Loucy (cell line): ENCODE measurements around the gene NAB2.

Experiments
- H2AFZ ChIP-seq: fragments of 200-600 bp; sonication (generic); 2 replicates; pipeline ENCODE4 v1.6.0; 2016; ENCODE audit warnings: antibody characterized with exemption, mild to moderate bottlenecking, low read length, moderate library complexity
- H3F3A ChIP-seq: fragments of 200-600 bp; 2 replicates; pipeline ENCODE4 v1.6.0; 2016; ENCODE audit warnings: antibody characterized with exemption, low read depth, mild to moderate bottlenecking
- H3K27me3 ChIP-seq: fragments of 200-600 bp; sonication (generic); 2 replicates; pipeline ENCODE4 v1.6.1; 2014; ENCODE audit warnings: low read length, mild to moderate bottlenecking; ENCODE audit not compliant: insufficient read depth, poor library complexity, severe bottlenecking
- H3K36me3 ChIP-seq: fragments of 200-600 bp; sonication (generic); 2 replicates; pipeline ENCODE4 v1.6.1; 2016; ENCODE audit warnings: low read length; ENCODE audit not compliant: insufficient read depth
- H3K4me1 ChIP-seq: fragments of 200-600 bp; sonication (generic); 2 replicates; pipeline ENCODE4 v1.5.1; 2014; ENCODE audit warnings: low read length, mild to moderate bottlenecking; ENCODE audit not compliant: insufficient read depth, poor library complexity, severe bottlenecking
- H3K4me2 ChIP-seq: fragments of 200-600 bp; sonication (generic); 2 replicates; pipeline ENCODE4 v1.6.0; 2014; ENCODE audit warnings: antibody characterized with exemption, low read length, low read depth, mild to moderate bottlenecking; ENCODE audit not compliant: poor library complexity, severe bottlenecking
- H3K4me3 ChIP-seq: fragments of 200-600 bp; sonication (generic); 2 replicates; pipeline ENCODE4 v1.5.1; 2014; ENCODE audit warnings: low read length, mild to moderate bottlenecking, mixed read lengths; ENCODE audit not compliant: poor library complexity, severe bottlenecking
- H3K79me2 ChIP-seq: fragments of 200-600 bp; sonication (generic); 2 replicates; pipeline ENCODE4 v1.6.1; 2014; ENCODE audit warnings: low read length; ENCODE audit not compliant: insufficient read depth
- H3K9ac ChIP-seq: fragments of 200-600 bp; sonication (generic); 2 replicates; pipeline ENCODE4 v1.6.0; 2014; ENCODE audit warnings: mild to moderate bottlenecking, low read depth, low read length, moderate library complexity; ENCODE audit not compliant: poor library complexity, severe bottlenecking
- H3K9me2 ChIP-seq: fragments of 200-600 bp; sonication (generic); replicated peaks from 2 replicates; pipeline ENCODE4 v1.6.1; 2016; ENCODE audit warnings: low read depth, low read length, mixed read lengths
- H3K9me3 ChIP-seq: fragments of 200-600 bp; sonication (generic); 2 replicates; pipeline ENCODE4 v1.6.1; 2014; ENCODE audit warnings: mild to moderate bottlenecking, antibody characterized with exemption, low read length, low read depth; ENCODE audit not compliant: insufficient read depth
- H4K20me1 ChIP-seq: fragments of 200-600 bp; sonication (generic); 2 replicates; pipeline ENCODE4 v1.6.0; 2014; ENCODE audit warnings: antibody characterized with exemption, low read length, mild to moderate bottlenecking; ENCODE audit not compliant: insufficient read depth, poor library complexity, severe bottlenecking
- EZH2phosphoT487 ChIP-seq: fragments of 200-600 bp; IDR thresholded peaks from 2 replicates; pipeline ENCODE4 v1.6.1; 2018; ENCODE audit warnings: antibody characterized with exemption, mild to moderate bottlenecking, moderate library complexity, borderline replicate concordance
- TF ChIP-seq, protein P1 (sequence below): fragments of 200-600 bp; sonication (generic); conservative IDR thresholded peaks from 2 replicates; pipeline ENCODE4 v1.5.1; 2014; ENCODE audit warnings: mild to moderate bottlenecking, antibody characterized with exemption, low read length

The NAB2 gene

DNA sequence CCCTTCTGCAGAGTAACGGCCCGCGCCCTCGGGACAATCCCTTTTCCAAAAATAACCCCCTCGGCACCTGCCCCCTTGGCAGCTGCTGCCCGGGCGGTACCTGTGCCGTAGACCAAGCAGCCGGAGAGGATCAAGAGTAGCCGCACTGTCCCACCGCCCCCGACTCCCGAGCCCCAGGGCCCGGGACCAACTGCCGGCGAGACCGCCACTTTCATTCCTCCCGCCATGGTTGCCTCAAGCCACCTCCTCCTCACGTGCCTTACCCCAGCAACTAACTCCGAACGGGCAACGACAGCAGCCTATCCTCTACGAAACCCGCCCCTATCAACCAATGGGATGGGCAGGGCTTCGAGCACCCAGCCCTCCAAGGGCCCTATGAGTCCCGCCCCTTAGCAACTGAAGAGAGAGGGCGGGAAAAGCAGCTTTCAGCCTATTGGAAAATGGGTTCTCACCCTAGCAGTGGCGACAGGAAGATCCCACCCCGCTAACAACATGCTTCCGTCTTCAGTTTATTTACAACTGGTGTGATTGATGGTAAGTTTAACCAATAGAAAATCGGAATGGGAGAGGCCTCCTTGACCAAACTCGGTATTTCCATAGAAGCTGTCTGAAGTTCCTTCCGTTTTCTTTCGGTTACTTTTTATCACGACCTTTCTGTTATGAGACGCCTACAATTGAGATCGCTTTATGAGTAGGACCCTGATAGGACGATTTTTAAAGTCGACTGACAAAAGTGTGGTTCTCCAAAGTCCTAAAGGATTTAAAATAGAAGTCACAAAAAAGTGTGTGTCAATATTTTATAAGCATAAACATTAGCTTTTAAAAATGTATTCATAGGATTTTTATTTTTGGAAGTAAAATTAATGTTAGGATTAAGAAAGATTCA lies 10.2 kb upstream of the NAB2 start, which contains the start of gene NEMP1:
TSS of gene NEMP1 (minus strand) at position 273 of the 886 bp plus-strand sequence. CDS start at position 227, 46 bp downstream.
- TF ChIP-seq, protein P1, sequence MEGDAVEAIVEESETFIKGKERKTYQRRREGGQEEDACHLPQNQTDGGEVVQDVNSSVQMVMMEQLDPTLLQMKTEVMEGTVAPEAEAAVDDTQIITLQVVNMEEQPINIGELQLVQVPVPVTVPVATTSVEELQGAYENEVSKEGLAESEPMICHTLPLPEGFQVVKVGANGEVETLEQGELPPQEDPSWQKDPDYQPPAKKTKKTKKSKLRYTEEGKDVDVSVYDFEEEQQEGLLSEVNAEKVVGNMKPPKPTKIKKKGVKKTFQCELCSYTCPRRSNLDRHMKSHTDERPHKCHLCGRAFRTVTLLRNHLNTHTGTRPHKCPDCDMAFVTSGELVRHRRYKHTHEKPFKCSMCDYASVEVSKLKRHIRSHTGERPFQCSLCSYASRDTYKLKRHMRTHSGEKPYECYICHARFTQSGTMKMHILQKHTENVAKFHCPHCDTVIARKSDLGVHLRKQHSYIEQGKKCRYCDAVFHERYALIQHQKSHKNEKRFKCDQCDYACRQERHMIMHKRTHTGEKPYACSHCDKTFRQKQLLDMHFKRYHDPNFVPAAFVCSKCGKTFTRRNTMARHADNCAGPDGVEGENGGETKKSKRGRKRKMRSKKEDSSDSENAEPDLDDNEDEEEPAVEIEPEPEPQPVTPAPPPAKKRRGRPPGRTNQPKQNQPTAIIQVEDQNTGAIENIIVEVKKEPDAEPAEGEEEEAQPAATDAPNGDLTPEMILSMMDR, result no peak
- no peak for TF ChIP-seq EZH2phosphoT487
- Histone ChIP-seq H3K4me3 (peak within 1 kb of the TSS; percentile 89), H3K4me2 (peak within 1 kb of the TSS; percentile 78), H3K27me3 (no peaks in the 10 kb centered on the region), H2AFZ (peak within 1 kb of the TSS; percentile 54; the same call in 1 of the 2 replicates), H3K9me3 (no peaks in the 10 kb centered on the region), H3K79me2 (peaks cover 31% of the 10 kb centered on the region), H3F3A (peaks cover 6% of the 10 kb centered on the region), H3K9me2 (no peaks in the 10 kb centered on the region), H3K9ac (peak within 1 kb of the TSS; percentile 97), H4K20me1 (peaks cover 5% of the 10 kb centered on the region), H3K4me1 (peaks cover 12% of the 10 kb centered on the region), H3K36me3 (no peaks in the 10 kb centered on the region)

DNA sequence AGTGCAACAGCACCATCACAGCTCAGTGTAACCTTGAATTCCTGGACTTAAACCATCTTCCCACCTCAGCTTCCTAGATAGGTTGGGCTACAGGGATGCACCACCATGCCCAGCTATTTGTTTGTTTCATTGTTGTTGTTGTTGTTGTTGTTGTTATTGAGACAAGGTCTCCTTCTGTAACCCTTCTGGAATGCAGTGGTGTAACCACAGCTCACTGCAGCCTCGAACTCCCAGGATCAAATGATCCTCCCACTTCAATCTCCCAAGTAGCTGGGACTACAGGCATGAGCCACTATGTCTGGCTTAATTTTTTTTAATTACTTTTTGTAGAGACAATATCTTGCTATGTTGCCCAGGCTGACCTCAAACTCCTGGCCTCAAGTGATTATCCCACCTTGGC lies 9.1 kb upstream of the NAB2 start:
- Histone ChIP-seq H3K9me3 (no peaks in the 10 kb centered on the region), H3K4me3 (peak overlapping the region; percentile 68), H3K27me3 (no peaks in the 10 kb centered on the region), H3K79me2 (peaks cover 20% of the 10 kb centered on the region), H3K4me2 (peak overlapping the region; percentile 78), H4K20me1 (peaks cover 5% of the 10 kb centered on the region), H3K4me1 (peaks cover 12% of the 10 kb centered on the region), H3K9ac (peak overlapping the region; percentile 87), H3K9me2 (no peaks in the 10 kb centered on the region), H3F3A (peaks cover 6% of the 10 kb centered on the region), H2AFZ (no peak overlapping the region), H3K36me3 (no peaks in the 10 kb centered on the region)
- no peak for TF ChIP-seq EZH2phosphoT487
- TF ChIP-seq, protein P1, result no peak

DNA sequence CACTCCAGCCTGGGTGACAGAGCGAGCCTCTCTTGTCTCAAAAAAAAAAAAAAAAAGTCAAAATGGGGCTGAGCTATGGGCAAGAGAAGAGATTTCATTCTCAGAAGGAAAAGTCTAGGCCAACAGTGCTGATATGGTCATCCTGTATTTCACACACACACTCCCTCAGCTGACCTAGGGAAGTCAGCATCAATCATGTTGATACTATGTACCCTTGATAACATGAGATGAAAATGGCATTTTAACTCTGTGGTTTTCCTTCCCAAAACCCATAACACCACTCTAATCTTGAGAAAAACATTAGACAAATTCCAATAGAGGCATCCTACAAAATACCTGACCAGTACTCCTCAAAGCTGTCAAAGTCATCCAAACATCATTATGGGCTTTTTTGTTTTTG lies 8.1 kb upstream of the NAB2 start:
- no peaks in the 10 kb centered on the region for H3K36me3 ChIP-seq
- peaks cover 14% of the 10 kb centered on the region for H3K4me1 ChIP-seq

More for the DNA sequence above, 8.1 kb upstream of the NAB2 start:
- Histone ChIP-seq H3K27me3 (no peaks in the 10 kb centered on the region), H3K4me3 (no peak overlapping the region), H4K20me1 (peaks cover 5% of the 10 kb centered on the region), H2AFZ (no peak overlapping the region), H3K9ac (no peak overlapping the region), H3K4me2 (no peak overlapping the region), H3K9me2 (no peaks in the 10 kb centered on the region), H3K9me3 (no peaks in the 10 kb centered on the region), H3K79me2 (peaks cover 18% of the 10 kb centered on the region), H3F3A (peaks cover 6% of the 10 kb centered on the region)
- TF ChIP-seq, protein P1, result no peak
- no peak for TF ChIP-seq EZH2phosphoT487
